HG03175 (cell line): ENCODE data around the gene DMBT1.

Experiments used
- ATAC-seq: cut with Tn5 transposase; IDR thresholded peaks from one replicate; pipeline ENCODE4 v1.9.1; 2021; ENCODE audit warnings: mild to moderate bottlenecking, moderate library complexity; ENCODE audit not compliant: unreplicated experiment

The DMBT1 gene

GRCh38 chr10:122643931-122644534 lies 83.5 kb downstream of the DMBT1 start:
- no peak for ATAC-seq

- no peak for ATAC-seq
Observed at GRCh38 chr10:122646511-122647382, 86.2 kb downstream of the DMBT1 start.

- ATAC-seq = no peak
Observed at GRCh38 chr10:122647383-122647968, 86.9 kb downstream of the DMBT1 start.

- ATAC-seq = no peak
Observed at GRCh38 chr10:122648599-122649428, 88.3 kb downstream of the DMBT1 start.

GRCh38 chr10:122649903-122650302 lies 89.3 kb downstream of the DMBT1 start:
- no peak for ATAC-seq

GRCh38 chr10:122650331-122650730 lies 89.8 kb downstream of the DMBT1 start:
- ATAC-seq = no peak

GRCh38 chr10:122655524-122656307 lies 95.2 kb downstream of the DMBT1 start:
- ATAC-seq = no peak

GRCh38 chr10:122656308-122656705 lies 95.8 kb downstream of the DMBT1 start:
- no peak for ATAC-seq

GRCh38 chr10:122656741-122657140 lies 96.2 kb downstream of the DMBT1 start:
- ATAC-seq = no peak

- ATAC-seq = no peak
Observed at GRCh38 chr10:122657255-122657654, 96.7 kb downstream of the DMBT1 start.

GRCh38 chr10:122657729-122658128 lies 97.2 kb downstream of the DMBT1 start:
- ATAC-seq = no peak

GRCh38 chr10:122658356-122659049 lies 97.9 kb downstream of the DMBT1 start:
- ATAC-seq = no peak

GRCh38 chr10:122659126-122659525 lies 98.6 kb downstream of the DMBT1 start:
- no peak for ATAC-seq

- ATAC-seq = no peak
Observed at GRCh38 chr10:122659651-122660050, 99.1 kb downstream of the DMBT1 start.

GRCh38 chr10:122660696-122661095 lies 100.1 kb downstream of the DMBT1 start:
- ATAC-seq = no peak

- ATAC-seq = no peak
Observed at GRCh38 chr10:122662231-122662630, 101.7 kb downstream of the DMBT1 start.

- no peak for ATAC-seq
Observed at GRCh38 chr10:122663516-122664130, 103.1 kb downstream of the DMBT1 start.

- no peak for ATAC-seq
Observed at GRCh38 chr10:122664501-122664900, 103.9 kb downstream of the DMBT1 start.

- ATAC-seq = no peak
Observed at GRCh38 chr10:122665329-122665860, 104.8 kb downstream of the DMBT1 start.
